Retinal pigment epithelial cell (primary cell): ENCODE measurements around the gene MYO5B.

Experiments used
- DNase-seq: peaks from one replicate; pipeline ENCODE4 v3.0.0-alpha.2; 2010; ENCODE audit warnings: low read depth
- H3K4me3 ChIP-seq: 2 replicates; pipeline ENCODE4 v1.5.1; 2011; ENCODE audit warnings: mild to moderate bottlenecking, low read length, control low read depth, moderate library complexity
- CTCF ChIP-seq: conservative IDR thresholded peaks from 2 replicates; pipeline ENCODE4 v1.5.1; 2011; ENCODE audit warnings: low read depth, low read length, control low read depth, inconsistent platforms

The MYO5B gene

DNA sequence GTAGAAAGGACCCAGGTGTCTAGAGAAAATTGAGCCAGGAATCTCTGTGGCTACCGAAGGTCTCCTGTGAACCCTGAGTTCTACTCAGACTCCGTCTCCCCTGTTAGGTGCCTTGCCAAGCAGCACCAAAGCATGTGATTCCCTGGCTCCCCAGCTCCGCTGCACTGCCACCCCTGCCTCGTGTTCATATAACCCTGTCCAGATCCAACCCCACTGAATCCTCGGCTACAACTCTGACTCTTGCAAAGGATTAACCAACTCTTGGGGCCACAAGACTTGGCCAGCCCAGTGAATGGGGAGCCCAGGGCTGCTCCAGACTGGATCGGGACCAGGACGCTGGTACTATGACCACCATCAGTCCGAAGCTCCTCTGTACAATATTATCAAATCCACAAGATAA lies 344.3 kb downstream of the MYO5B start:
- DNase-seq, result no peak
- TF ChIP-seq CTCF, result no peak
- H3K4me3 ChIP-seq, result no peak overlapping the region

GRCh38 chr18:49849331-49850217 lies 345.4 kb downstream of the MYO5B start:
- no peak overlapping the region for H3K4me3 ChIP-seq
- peak; percentile 89 for DNase-seq
- no peak for TF ChIP-seq CTCF

GRCh38 chr18:49848115-49848514 lies 346.8 kb downstream of the MYO5B start:
- no peak for TF ChIP-seq CTCF
- no peak overlapping the region for H3K4me3 ChIP-seq
- DNase-seq, result no peak

- no peak overlapping the region for H3K4me3 ChIP-seq
- TF ChIP-seq CTCF, result no peak
- no peak for DNase-seq
Measured at GRCh38 chr18:49847524-49847923, 347.4 kb downstream of the MYO5B start.

GRCh38 chr18:49846718-49847470 lies 348.1 kb downstream of the MYO5B start:
- DNase-seq, result no peak
- no peak overlapping the region for H3K4me3 ChIP-seq
- no peak for TF ChIP-seq CTCF

GRCh38 chr18:49846361-49846662 lies 348.6 kb downstream of the MYO5B start:
- TF ChIP-seq CTCF, result no peak
- H3K4me3 ChIP-seq, result no peak overlapping the region
- DNase-seq, result no peak
